IPS DF 4.7 (cell line): Measurements from ENCODE around the gene MOV10L1.
"Not testable (repeated sequence)": the region's sequence is repeated elsewhere in the genome, so short reads cannot be mapped to it uniquely, and the experiment has no call there.

Source experiments
- DNase-seq: peaks from one replicate; pipeline ENCODE4 v3.0.0-alpha.2; 2013; ENCODE audit warnings: low spot score; ENCODE audit errors: extremely low read depth

Gene MOV10L1

DNA sequence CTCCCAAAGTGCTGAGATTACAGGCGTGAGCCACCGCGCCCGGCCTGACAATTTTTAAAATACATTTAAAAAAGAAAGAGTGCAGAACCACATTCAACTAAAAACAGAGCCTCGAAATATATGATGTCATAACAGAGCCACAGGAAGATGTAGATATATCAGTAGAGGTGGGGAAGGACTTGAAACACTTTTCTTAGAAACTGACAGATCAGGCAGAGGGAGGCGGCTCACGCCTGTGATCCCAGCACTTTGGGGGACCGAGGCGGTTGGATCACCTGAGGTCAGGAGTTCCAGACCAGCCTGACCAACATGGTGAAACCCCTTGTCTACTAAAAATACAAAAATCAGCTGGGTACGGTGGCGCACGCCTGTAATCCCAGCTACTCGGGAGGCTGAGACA is 11.6 kb upstream of the MOV10L1 start:
- DNase-seq = no peak

DNA sequence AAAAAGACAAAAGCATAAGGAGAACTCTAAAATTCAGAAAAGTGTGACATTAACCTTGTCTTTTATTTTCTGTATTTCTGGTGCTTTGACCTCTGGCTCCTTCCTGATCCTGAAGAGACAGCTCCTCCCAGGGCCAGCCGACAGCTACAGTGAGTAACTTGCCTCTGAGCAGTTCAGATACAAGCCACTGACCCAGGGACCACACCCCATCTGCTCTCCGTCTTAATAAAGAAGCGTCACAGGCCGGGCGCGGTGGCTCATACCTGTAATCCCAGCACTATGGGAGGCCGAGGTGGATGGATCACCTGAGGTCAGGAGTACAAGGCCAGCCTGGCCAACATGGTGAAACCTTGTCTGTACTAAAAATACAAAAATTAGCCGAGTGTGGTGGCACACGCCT is 11.0 kb upstream of the MOV10L1 start:
- no peak for DNase-seq

- no peak for DNase-seq
Observed at GRCh38 chr22:50080077-50080465, 9.7 kb upstream of the MOV10L1 start.

- no peak for DNase-seq
Observed at GRCh38 chr22:50081426-50082196, 8.2 kb upstream of the MOV10L1 start.

- DNase-seq = no peak
Observed at GRCh38 chr22:50082197-50082715, 7.5 kb upstream of the MOV10L1 start.

GRCh38 chr22:50082961-50083461 is 6.8 kb upstream of the MOV10L1 start:
- no peak for DNase-seq

- DNase-seq = no peak
Observed at GRCh38 chr22:50083462-50084079, 6.2 kb upstream of the MOV10L1 start.

DNA sequence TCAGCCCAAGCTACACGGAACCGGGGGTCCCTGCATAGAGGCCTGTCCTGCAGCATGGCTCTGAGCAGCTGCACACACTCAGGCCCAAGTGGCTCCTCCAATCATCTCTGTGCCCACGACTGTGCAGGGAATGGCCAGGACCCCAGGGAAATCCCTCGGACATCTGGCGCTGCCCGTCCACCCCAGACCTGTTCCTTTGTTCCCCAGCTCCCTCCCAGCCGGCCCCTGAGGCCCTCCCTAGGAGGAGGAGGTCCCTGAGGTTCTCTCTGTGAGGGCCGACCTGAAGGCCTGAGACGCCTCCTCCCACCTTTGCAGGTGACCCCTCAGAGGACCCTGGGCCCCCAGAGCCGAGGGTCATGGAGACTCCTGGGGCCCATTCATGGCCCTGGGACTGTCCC is 5.7 kb upstream of the MOV10L1 start:
- no peak for DNase-seq

DNA sequence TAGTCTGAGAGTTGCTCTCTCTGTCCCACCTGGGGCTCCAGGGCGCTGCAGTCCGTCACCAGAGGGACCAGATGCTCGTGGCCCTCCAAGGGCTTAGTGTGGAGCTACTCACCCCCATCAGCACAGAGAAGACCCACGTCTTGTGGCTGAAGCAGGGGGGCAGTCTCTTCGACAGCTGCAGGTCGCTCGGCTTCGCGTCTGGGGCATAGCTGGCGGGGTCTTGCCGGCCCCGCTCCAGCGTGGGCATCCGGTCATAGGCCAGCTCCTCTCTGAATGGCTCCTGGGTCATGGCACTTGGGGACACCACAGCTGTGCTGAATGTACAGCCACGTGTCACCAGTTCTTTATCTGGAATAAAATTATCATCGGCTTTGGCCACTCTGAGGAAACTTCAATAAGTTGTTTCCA is 5.2 kb upstream of the MOV10L1 start:
- DNase-seq = no peak

DNA sequence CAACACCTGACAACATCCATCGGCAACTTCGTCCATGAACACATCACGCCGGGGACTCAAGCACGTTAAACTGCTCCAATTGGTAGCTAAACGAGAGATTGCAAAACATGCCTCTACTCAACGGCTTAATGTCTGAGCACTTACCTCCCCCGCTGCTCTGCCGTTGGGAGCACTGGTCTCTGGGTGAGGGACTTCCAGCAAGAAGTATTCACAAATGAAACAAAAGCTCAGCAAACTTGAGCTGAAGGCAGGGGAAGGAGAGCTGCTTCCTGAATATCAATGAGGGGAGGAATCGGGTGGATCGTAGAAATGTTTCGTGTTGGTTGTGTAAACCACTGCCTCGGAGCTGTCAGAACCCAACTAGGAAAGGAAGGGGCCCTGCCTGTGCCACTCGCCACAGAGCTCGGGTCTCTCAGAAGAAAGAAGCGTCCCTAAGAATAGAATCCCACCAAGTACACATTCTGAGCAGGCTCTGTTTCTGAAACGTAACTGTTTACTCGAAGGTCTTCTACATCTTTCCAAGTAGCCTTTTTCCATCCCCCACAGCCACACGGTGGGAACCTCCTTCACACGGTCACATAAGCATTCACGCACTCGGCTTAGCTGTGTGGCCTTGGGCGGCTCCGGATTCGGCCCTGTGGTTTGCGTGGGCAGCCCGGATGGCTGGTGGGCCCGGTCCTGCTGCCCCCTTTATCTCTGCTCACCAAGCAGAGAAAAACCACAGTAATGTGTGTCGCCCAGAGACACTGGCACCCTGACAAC is 4.4 kb upstream of the MOV10L1 start, which contains the start of gene MLC1:
MLC1 (minus strand) TSS at position 216 of the 762 bp plus-strand sequence. CDS start 524 bp downstream, outside the sequence.
- no peak for DNase-seq

DNA sequence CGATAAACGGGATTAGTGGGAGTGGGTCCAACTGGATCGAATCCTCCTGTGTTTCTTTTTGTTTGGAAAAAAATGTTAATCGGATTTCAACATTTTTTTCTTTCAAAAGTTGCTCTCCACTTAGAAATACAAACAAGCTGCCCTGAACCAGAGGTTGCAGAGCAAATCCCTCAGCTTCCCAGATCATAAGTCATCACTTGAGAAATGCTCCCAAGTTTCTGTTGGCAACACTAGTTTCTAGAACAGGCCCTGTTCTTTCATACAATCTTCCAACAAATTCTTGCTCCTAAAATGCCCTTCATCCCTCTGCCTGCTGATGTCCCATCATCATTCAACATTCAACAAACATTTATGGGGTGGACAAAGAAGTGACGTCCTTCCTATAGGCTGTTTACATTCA is 3.3 kb upstream of the MOV10L1 start:
- no peak for DNase-seq

DNA sequence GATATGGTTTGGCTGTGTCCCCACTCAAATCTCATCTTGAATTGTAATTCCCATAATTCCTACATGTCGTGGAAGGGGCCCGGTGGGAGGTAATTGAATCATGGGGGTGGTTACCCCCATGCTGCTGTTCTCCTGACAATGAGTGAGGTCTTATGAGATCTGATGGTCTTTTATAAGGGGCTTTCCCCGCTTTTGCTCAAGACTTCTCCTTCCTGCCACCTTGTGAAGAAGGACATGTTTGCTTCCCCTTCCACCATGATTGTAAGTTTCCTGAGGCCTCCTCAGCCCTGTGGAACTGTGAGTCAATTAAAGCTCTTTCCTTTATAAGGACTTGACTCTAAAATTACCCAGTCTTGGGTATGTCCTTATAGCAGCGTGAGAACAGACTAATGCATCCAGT is 2.8 kb upstream of the MOV10L1 start:
- DNase-seq = not testable (repeated sequence)

- DNase-seq = no peak
Observed at GRCh38 chr22:50087646-50088045, 2.2 kb upstream of the MOV10L1 start.

DNA sequence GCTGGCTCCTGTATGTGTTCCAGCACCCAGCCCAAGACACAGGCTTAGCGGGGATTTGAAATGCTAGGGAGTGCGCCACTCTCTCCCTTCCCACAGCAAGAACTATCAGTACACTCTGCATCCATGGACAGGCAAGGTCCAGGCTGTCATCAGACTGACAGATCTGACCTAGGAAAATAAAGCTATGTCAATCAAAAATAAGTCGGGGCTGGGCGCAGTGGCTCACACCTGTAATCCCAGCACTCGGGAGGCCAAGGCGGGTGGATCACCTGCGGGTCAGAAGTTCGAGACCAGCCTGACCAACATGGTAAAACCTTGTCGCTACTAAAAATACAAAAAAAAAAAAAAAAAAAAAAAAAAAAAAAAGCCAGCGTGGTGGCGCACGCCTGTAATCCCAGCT is 1.7 kb upstream of the MOV10L1 start:
- no peak for DNase-seq

GRCh38 chr22:50089231-50089630 is 575 bp upstream of the MOV10L1 start:
- DNase-seq = no peak

DNA sequence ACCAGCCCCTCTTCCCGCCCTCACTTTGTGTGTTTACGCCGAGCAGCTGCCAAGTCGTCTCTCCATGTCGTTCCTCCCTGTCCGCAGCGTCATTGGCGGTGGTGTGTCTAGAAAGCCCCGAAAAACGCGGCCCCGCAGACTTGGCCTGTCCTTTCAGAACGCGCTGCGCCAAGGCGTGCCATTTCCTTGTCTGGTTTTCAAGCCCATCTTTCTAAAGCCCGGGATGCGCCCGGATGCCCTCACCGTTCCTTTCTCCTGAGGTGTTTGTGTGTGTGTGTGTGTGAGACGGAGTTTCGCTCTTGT is 557 bp downstream of the MOV10L1 start:
- no peak for DNase-seq

- no peak for DNase-seq
Observed at GRCh38 chr22:50091092-50091768, 1.4 kb downstream of the MOV10L1 start.

- DNase-seq = no peak
Observed at GRCh38 chr22:50092342-50092741, 2.5 kb downstream of the MOV10L1 start.

- no peak for DNase-seq
Observed at GRCh38 chr22:50098052-50098451, 8.2 kb downstream of the MOV10L1 start.

DNA sequence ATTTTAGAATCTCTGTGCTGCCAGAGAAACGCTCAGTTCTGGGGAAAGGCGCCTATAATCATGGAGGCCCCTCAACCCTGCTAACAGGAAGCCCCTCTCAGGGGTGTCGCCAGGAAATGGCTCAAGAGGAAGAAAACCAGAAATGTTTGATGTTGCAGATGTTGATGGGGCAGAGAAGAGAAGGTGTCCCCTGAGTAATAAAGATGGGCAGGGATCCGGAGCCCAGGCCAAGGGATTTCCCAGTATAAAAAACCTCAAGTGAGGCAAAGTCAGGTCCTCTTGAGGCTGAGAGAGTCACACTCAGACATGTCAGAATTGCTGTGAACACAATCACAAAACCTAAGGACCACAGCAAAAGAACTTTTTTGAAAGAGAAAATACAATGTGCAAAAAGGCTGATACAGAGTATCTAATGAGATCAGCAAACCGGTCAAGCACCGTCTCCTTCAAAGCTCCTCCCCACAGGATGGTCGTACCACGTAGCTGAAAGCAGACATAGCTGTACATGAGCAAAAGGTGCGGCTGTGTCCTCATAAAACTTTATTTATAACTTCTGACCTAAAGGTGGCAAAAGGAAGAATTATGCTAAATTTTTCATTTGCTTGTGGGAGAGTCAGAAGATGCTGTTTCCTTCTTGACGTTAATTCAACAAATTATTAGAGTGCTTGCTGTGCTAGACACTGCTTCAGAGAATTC is 12.2 kb downstream of the MOV10L1 start:
- DNase-seq = no peak

GRCh38 chr22:50102946-50103345 is 13.1 kb downstream of the MOV10L1 start:
- DNase-seq = no peak
